C4-2B (cell line): Measurements from ENCODE around the gene ABCF2.
A peak's percentile ranks its signal among the peaks of the same experiment; 100 is the strongest.

Experiments used
- H3K27ac ChIP-seq: fragments of 450-650 bp; 2 replicates; pipeline ENCODE4 v1.5.1; 2017
- CTCF ChIP-seq: fragments of 450-650 bp; conservative IDR thresholded peaks from 2 replicates; pipeline ENCODE4 v1.5.1; 2017; ENCODE audit warnings: mild to moderate bottlenecking
- ZFX ChIP-seq: fragments of 450-650 bp; IDR thresholded peaks from 2 replicates; pipeline ENCODE4 v1.6.1; 2017

ABCF2 gene

GRCh38 chr7:151239837-151240459 lies 12.9 kb upstream of the ABCF2 start:
- peak overlapping the region; percentile 29; the same call in 1 of the 2 replicates for H3K27ac ChIP-seq

GRCh38 chr7:151238924-151239836 lies 12.2 kb upstream of the ABCF2 start:
- TF ChIP-seq CTCF = no peak
- no peak for TF ChIP-seq ZFX
- no peak overlapping the region for H3K27ac ChIP-seq

More at GRCh38 chr7:151239837-151240459, 12.9 kb upstream of the ABCF2 start:
- no peak for TF ChIP-seq ZFX
- no peak for TF ChIP-seq CTCF

DNA sequence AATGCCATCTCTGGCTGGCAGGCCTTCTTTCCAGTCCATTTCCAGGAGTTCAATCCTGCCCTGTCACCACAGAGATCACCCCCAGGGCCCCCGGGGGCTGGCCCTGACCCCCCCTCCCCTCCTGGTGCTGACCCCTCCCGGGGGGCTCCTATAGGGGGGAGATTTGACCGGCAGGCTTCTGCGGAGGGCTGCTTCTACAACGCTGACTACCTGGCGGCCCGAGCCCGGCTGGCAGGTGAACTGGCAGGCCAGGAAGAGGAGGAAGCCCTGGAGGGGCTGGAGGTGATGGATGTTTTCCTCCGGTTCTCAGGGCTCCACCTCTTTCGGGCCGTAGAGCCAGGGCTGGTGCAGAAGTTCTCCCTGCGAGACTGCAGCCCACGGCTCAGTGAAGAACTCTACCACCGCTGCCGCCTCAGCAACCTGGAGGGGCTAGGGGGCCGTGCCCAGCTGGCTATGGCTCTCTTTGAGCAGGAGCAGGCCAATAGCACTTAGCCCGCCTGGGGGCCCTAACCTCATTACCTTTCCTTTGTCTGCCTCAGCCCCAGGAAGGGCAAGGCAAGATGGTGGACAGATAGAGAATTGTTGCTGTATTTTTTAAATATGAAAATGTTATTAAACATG lies 11.3 kb upstream of the ABCF2 start:
- H3K27ac ChIP-seq = no peak overlapping the region
- TF ChIP-seq ZFX = no peak
- TF ChIP-seq CTCF = no peak

GRCh38 chr7:151237244-151238189 lies 10.5 kb upstream of the ABCF2 start:
- TF ChIP-seq ZFX = no peak
- no peak for TF ChIP-seq CTCF
- H3K27ac ChIP-seq = no peak overlapping the region

GRCh38 chr7:151236406-151236805 lies 9.4 kb upstream of the ABCF2 start:
- H3K27ac ChIP-seq = no peak overlapping the region
- TF ChIP-seq ZFX = no peak

- H3K27ac ChIP-seq = no peak overlapping the region
Measured at GRCh38 chr7:151235091-151235787, 8.2 kb upstream of the ABCF2 start.

More at GRCh38 chr7:151235091-151235787, 8.2 kb upstream of the ABCF2 start:
- TF ChIP-seq ZFX (no peak), CTCF (no peak)
